Fibroblast of skin of back (primary cell): ENCODE results near the gene KCNAB2. TPM values are rescaled to one million over a fixed set of nuclear protein-coding genes. Genes with fewer than 3 reads are reported as not detected.

Experiments used
- DNase-seq: peaks from one replicate; pipeline ENCODE4 v3.0.0-alpha.2; 2013
- polyA plus RNA-seq, 2 experiments: library from polyadenylated mRNA; unstranded; fragments of 120-200 nt; gene quantifications; one replicate each; pipeline ENCODE4 v1.2.1, GENCODE V29; 2013; ENCODE audit not compliant: insufficient read length in 2 of 2

Gene KCNAB2
- polyA plus RNA-seq (2013, experiment 1 of 2; ENCODE audit: insufficient read length), result 4.3 TPM
- 5.1 TPM for polyA plus RNA-seq (2013, experiment 2 of 2; ENCODE audit: insufficient read length)

DNA sequence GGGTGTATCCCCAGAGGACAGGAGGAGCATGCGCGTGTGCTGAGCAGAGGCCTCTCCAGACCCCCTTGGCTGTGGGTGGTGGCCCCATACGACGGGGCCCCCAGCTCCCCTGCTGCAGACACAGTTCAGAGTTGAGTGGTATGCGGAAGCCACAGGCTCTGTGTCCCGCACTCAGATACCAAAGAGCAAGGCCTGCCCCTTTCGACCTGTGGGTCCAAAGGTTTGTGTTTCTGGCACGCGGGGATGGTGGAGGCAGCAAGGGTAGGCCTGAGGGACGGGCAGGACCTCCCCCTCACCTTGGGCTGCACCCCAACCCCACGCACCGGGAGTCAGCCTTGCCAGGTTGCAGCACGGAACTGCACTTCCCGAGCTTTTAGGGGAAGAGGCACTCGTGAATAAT lies at the start of gene KCNAB2:
Gene KCNAB2, plus strand, starts transcription at position 328 of the 400 bp plus-strand sequence. CDS start 5,649 bp downstream, outside the sequence.
- DNase-seq, result no peak

DNA sequence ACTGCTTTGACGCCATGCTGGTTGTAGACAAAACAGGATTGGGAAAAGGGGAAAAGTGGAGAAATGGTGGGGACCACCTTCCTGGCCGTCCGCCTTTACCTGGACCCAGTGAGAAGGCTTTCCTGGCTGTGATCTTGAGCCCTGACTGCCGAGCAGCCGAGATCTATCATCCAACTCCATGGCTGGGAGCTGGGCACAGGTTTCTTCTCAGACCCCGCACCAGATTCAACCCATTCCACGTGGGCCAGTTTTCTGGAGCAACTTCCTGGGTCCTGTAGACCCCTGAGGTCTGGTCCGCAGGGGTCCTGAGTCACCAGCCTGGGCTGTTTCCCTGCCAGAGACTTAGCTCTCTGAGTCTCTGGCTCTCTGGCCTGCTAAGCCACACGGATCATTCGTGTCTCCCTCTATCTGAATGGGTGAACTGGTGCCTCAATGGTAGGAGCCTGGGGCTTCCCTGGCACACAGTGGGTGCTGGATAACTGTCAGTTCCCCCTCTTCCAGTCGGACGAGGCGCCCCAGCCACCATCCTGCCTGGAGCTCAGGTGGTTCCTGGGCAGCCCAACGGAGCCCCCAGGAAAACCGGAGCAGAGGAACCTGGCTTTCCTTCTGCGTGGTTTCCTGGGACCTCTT lies 48.9 kb upstream of the KCNAB2 start:
- DNase-seq, result no peak

DNA sequence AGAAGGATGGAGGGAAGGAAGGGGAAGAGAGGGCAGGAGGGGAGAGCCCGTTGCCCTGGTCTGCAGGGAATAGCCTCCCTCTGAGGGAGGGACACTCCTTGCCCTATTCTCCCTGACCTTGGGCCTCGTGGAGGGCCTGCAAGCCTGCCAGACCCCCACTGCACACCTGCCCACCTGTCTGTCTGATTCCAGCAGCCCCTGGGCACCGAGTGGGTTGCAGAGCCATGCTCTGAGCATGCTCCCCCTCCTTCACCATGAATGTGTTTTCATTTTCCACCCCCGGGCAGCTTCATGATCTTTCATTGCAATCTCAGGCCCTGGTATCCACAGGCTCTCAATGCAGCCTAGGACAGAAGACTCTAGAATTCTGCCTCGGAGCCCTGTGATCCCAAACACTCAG lies 48.4 kb upstream of the KCNAB2 start:
- DNase-seq, result no peak

DNA sequence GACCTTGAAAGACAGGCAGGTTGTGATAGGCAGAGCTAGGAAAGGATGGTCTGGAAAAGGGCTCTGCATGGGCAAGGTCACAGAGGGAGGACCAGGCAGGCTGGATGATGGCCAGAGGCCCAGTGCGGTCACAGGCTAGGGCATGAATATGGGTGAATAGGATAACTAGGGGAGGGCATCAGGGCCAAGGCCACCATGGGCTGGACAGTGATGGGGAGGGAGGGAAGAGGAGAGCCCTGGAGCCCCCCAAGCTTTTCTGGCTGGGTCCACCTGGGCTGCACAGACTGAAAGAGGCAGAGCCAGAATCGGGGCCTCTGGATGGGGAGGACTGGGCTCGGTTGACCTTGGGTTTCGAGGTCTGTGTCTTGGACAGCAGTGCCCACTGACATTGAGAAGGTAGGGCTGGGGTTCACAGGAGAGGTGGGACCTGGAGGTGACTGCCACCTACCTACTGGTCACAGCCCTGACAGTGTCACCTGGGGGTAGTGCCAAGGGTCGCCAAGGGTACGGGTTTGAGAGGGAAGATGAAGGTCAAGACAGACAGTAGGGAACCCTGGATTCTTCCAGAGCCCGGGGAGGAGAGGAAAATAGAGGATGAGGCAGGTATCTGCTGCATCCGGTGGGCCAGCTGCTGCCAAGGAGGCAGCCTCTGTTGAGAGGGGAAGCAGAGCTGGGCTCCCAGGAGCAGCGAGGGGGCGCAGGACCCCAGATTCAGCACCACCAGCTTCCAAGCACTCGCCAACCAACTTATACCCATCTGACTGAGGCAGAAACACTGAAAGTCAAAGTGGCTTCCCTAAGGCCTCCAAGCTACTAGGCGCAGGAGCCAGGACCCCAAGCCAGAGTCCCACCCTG lies 47.4 kb upstream of the KCNAB2 start:
- DNase-seq, result no peak

DNA sequence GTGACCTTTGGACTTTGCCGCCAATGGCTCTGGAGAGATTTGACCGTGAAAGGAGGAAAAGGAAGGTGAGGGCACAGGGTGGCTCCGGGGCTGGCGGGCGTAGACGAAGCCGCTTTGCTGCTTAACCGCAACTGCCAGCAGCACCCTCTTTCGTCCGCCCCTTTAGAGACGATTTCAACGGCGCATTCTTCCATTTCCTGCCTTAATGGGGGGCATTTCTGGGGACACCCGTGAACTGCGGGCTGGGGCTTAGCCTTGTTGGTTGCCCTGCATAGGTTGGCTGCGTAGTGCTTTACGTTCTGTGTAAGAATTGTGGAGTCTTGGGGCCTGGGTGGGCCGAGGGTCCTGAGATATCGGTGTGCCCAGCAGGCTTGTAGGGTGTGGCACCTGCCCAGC lies 46.8 kb upstream of the KCNAB2 start:
- DNase-seq, result no peak

DNA sequence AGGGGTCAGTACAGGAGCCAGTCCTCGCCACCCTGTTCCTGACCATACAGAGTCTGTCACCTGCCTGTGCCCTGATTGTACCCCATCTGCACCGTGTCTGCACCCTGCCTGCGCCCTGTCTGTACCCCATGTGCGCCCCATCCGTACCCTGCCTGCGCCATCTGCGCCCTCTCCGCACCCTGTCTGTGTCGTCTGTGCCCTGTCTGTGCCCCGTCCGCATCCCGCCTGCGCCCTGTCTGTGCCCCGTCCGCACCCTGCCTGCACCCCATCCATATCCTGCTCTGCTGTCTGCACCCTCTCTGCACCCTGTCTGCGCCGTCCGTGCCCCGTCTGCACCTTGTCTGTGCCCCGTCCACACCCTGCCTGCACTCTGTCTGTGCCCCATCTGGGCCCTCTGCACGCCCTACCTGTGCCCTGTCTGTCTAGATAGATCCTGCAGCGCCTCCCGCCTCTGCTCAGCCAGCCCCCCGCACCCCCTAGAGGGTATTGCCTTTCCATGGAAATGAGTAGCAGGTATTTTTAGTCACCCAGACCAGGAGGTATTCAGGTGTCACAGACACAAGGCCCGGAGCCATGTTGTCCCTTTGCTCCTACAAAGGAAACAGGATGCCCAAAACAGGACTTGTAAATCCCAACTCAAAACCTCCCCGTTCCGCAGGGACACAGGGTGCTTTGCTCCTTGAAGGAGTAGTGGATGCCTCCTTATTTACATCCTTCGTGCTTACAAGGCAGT lies 45.8 kb upstream of the KCNAB2 start:
- no peak for DNase-seq

DNA sequence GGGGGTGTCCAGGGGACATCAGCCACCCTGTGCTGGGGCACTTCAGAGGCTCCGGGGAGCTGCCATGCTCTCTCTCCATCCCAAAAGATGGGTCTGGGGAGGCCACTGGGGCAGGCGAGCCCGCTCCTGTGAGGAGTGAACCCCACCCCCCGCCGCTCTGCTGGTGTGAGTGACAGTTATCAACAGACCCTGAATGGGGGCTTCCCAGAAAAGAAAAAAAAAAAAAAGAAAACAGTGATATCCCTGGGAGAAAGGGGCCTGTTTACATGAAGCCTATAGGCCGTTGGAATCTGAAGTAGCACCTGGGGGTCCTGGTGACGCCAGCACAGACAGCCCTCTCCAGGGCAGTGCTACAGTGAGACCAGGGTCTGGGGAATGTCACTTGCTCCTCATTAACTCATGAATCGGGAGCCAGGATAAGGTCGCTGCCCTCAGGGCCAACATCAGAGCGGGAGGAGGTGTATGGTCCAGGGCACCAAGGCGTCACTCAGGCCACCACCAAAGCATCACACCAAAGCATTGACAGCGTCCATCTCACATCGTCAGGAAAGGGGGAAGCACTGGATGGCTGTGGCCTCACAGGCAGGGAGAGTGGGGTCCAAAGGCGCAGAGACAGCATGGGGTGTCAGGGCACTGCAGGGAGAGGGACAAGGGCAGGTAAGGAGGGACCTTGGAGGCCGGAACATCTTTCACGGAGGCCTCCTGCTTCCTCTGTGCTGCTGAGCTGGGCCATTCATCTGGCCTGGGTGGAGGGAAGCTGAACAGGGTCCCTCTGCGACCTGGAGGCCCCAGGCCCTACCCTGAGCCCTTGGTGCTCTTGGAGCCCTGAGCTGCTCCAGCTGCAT lies 45.0 kb upstream of the KCNAB2 start:
- DNase-seq, result no peak

DNA sequence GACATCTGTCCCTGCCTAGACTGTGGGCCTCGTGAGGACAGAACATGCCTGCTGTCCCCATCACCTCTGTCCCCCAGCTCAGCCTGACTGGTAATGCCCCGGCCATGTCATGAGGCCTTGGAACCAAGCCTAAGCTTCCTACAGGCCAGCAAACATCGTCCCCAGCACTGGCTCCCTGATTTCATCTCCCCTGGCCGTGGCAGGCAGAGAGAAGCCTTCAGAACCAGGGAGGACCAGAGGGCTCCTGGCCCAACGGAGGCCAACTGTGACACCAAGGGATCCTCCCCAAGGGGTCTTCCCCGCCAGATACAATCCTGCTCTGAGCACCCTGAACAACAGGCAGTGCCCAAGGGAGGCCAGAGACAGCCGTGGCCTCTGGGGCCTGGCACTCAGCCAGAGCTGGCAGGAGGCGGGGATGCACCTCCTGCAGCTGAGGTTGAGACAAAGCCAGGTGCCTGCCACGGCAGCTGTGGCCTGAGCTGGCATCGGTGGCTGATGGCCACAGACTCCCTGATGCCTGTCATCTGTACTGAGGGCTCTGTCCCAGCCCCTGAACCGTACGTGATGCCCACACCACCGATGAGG lies 43.6 kb upstream of the KCNAB2 start:
- DNase-seq, result no peak

DNA sequence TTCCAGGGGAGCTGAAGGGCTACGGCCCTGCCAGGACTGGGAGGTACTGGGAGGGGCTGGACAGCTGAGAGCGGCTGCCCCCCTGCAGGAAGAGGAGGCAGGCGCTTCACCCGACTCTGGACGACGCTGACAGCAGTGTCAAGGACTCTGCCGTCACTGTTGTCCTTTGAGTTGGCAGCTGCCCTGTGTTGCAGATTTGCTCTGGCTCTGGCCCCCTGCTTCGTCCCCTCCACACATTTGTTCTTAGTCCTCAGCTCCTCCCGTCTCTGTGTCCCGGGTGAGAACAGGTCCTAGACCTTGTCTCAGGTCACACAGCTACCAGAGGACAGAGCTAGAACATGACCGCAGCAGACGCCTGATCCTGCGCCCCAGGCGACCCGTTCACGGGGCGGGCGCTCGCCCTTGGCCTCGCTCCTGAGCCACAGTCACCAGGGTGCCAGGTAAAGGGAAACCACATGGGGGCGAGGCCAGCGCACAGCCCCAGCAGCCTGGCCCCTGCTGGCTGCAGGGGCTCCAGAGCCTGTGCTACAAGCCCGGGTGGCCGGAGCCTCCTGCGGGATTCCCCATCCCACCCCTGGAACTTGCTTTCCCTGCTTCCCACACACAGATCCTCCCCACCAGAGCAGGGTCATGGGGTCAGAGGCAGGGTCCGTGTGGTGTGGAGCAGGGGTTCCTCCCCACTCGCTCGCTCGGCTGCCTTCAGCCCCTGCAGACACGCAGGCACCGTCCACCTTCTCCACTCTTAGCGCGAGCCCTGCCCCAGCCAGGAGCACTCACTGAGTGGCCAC lies 42.8 kb upstream of the KCNAB2 start:
- no peak for DNase-seq

DNA sequence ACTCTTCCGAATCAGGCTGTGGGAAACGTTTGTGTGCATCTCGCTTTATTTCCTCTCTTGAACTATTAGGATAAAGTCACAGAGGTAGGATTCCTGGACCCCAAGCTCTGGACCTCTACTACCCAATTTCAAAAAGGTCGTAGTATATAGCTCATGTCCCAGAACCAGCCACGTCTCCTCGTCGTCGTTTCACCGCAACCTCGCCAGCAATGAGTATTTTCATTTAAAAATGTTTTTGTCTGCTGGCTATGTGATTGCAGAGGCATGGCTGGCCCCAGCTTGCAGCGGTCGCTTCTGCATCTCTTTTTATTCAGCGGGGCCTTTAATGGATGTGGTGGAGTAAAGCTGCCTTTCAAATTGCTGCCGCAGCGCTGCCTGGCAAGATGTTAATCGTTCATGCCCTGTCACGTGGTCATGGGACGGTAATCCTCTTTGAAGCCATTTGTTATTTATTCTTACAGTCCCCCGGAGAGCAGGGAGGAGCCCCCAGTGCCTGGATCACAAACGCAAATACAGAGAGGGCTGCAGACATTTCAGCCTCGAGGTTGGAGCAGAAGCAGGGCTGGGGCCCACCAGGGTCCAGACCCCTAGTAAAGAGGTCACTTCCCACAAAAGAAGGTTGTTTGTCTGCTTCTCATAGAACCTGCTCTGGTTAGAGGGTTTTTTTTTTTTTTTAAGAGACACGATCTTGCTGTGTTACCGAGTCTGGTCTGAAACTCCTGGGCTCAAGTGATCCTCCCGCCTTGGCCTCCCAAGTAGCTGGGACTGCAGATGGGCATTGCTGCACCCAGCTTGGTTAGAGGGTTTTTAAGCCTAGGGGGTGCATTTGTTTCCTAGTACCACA lies 41.9 kb upstream of the KCNAB2 start:
- peak; percentile 12 for DNase-seq

DNA sequence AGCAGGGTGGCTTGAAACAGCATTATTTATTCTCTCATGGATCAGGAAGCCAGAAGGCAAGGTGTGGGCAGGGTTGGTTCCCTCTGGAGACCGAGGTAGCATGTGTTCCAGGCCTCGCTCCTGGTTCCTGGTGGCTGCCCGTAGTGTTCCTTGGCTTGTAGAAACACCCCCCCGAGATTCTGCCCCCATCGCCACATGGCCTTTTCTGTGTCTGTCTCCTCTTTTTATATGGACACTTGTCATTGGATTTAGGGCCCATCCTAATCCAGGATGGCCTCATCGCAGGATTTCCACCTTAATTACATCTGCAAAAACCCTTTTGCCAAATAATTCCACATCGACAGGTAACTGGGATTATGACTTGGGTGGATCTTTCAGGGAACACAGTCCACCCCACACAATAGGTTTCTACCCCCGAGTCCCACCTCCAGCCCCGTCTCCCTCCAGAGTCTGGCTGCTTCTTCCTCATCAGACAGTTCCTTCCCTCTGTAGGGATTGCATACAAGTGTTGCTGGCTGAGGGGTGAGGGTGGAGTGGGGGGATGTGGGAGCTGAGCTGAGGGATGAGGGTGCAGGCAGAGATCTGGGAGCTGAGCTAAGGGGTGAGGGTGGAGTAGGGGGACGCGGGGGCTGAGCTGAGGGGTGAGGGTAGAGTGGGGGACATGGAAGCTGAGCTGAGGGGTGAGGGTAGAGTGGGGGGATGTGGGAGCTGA lies 41.1 kb upstream of the KCNAB2 start:
- no peak for DNase-seq

DNA sequence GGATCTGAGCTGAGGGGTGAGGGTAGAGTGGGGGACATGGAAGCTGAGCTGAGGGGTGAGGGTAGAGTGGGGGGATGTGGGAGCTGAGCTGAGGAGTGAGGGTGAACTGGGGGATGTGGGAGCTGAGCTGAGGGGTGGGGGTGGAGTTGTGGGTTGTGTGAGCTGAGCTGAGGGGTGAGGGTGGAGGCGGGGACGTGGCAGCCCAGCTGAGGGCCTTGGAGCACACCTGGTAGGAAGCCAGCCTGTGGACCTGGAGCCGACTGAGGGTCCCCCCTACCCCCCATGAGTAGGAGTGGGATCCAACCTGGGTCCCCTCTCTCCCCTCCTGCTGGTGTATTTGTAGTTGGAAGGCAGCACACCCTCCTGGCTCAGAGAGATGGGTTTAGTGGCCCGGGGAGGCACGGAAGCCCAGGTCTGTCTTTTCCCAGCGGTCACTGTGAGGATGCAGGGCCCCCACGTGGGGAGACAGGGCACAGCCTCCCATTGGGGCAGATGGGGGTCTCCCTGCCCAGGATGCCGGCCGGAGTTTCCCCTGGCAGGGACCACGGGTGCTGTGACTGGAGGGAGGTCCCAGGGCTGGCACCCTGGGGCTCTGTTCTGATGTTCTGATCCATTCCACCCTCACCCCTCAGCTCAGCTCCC lies 40.3 kb upstream of the KCNAB2 start:
- no peak for DNase-seq

DNA sequence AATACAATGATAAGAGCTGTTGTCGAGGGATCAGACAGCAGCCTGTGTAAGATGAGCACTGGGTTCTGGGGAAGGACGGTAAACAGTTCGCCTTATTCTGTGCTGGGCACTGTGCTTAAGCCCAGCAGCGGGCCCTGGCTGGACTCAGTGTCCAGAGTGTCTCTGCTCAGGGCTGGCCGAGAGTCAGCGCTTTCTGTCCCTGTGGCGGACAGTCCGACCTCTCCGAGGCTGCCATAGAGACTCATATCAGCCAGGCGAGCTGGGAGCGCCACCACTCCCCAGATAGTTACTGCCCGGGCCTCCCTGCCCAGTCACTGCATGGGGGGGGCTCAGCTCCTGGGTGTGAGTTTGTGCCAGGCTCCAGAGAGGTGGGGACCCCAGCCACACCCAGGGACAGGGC lies 38.8 kb upstream of the KCNAB2 start:
- DNase-seq, result no peak

DNA sequence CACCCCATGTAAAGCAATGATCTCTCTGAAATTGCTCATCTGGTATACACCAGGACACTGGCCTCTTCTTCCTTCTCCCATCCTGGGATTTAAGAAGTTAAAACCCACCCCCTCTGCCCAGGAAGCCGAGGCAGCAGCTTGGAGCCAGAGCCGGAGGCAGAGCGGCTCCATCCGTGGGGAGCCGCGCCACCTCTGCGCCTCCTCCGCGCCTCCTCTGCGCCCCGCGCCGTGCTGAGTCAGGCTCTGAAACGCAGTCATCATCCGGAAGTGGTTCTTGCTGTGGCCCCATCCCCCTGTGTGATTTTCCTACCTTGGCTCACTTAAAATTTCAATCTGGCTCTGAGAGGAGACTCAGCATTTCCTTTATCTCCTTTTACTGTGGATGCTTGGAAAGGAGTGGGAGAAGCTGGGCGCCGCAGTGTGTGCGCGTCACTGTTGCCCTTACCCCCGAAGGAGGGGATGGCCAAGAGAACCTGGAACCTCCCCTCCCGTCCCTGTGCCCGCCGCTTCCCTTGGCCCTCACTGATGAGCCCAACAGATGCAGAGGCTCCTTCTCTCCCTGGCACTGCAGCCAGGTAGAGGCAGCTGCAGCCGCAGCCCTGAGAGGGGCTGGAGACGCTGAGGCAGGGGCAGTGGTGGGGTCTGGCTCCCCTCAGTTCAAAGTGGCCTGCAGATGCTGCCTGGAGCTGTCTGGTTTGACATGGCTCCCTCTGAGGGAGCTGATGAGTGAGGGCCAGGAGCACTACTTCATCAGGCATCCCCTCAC lies 38.2 kb upstream of the KCNAB2 start:
- no peak for DNase-seq

DNA sequence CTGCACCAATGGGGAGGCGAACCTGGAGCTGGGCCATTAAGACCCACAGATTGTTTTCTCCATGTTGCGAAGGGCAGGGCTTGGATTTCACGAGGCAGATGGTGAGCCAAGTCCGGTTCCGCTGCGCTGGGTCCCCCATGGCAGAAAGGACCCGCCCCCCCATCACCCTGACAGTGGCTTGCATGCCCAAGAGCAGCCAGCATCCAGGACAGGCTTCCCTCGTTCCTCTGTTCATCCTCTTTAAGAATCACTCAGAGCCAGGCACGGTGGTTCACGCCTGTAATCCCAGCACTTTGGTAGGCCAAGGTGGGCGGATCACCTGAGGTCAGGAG lies 37.6 kb upstream of the KCNAB2 start:
- DNase-seq, result no peak

DNA sequence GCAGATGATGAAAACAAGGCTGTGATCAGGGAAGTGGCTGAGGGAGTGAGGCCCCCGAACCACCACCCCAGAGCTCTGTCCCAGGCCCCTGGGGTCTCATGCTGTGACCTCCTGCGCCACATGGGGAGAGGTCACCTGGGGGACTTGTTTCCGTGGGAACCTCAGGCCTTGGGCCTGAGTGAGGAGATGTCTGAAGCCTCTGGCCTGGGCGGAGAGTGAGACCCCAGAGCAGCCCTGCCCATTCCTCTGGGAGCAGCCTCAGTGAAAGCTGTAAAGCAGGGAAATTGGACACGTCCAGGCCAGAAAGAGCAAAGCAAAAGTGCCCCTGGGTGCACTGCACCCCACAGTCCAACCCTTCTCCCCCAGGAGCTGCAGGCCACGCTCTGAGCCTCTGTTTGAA lies 37.0 kb upstream of the KCNAB2 start:
- DNase-seq, result no peak

DNA sequence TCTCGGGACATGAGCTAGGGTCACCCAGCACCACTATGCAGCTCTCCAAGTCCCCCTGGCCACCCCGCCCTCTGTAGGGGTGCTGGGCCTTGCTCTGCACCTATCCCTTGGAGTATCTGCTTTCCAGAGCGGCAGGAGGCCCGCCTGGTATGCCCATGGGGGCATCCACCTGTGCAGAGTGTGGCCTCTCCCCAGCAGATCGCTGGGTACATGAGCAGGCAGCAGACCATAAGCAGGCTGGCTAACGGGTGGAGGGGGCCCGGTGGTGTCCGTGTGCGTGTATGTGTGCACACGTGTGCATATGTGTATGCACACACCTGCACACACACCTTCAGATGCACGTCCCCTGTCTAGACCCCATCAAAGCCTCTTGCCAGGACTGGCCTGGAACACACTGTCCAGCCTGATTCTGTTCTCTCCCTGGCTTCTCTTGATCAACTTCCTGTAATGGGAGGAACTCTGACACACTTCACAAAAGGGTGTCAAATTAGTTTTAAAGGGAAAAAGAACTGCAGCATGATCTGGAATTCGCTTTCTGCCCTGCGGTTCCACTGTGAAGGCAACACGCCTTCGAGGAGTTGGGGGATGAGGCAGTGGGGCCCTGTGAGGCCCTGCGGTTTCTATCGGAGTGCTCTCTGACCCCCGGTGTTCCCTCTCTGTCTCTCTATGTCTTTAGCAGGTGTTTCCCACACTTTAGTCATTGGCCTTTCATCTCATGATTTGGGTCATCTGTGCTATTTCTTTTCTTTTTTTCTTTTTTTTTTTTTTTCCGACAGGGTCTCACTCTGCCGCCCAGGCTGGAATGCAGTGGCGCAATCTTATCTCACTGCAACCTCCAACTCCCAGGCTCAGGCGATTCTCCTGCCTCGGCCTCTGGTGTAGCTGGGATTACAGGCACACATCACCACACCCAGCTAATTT lies 36.3 kb upstream of the KCNAB2 start:
- no peak for DNase-seq
